Fibroblast of villous mesenchyme (primary cell): Measurements from ENCODE around the gene ERP27. TPM values are rescaled to one million over a fixed set of nuclear protein-coding genes. Genes with fewer than 3 reads are reported as not detected.

Source experiments
- DNase-seq: peaks from one replicate; pipeline ENCODE4 v3.0.0-alpha.2; 2010; ENCODE audit warnings: low read depth
- H3K4me3 ChIP-seq: 2 replicates; pipeline ENCODE4 v1.5.1; 2011; ENCODE audit warnings: low read depth, mild to moderate bottlenecking, low read length
- CTCF ChIP-seq: IDR thresholded peaks from 2 replicates; pipeline ENCODE4 v1.5.1; 2012; ENCODE audit warnings: low read depth, mild to moderate bottlenecking, low read length; ENCODE audit not compliant: insufficient read depth
- total RNA-seq: library from RNA; depleted of rRNA; stranded (reverse); fragments of >200 nt; gene quantifications from 2 replicates; pipeline ENCODE4 v1.2.3, GENCODE V29; 2012

Gene ERP27
- total RNA-seq, 1 donor: not detected

GRCh38 chr12:14968478-14968877, 30.1 kb upstream of the ERP27 start:
- no peak for TF ChIP-seq CTCF
- DNase-seq: peak; percentile 17
- H3K4me3 ChIP-seq: no peak overlapping the region

- no peak for TF ChIP-seq CTCF
- DNase-seq: no peak
- no peak overlapping the region for H3K4me3 ChIP-seq
Measured at GRCh38 chr12:14965221-14965620, 26.9 kb upstream of the ERP27 start.

- no peak for DNase-seq
- no peak for TF ChIP-seq CTCF
- H3K4me3 ChIP-seq: no peak overlapping the region
Measured at GRCh38 chr12:14964406-14964805, 26.1 kb upstream of the ERP27 start.

- no peak for DNase-seq
- no peak for TF ChIP-seq CTCF
Measured at GRCh38 chr12:14963520-14963919, 25.2 kb upstream of the ERP27 start.

GRCh38 chr12:14962797-14963196, 24.5 kb upstream of the ERP27 start:
- TF ChIP-seq CTCF: no peak

More at GRCh38 chr12:14963520-14963919, 25.2 kb upstream of the ERP27 start:
- H3K4me3 ChIP-seq: no peak overlapping the region

GRCh38 chr12:14962153-14962539, 23.8 kb upstream of the ERP27 start:
- H3K4me3 ChIP-seq: no peak overlapping the region
- TF ChIP-seq CTCF: no peak
- DNase-seq: no peak

More at GRCh38 chr12:14962797-14963196, 24.5 kb upstream of the ERP27 start:
- DNase-seq: no peak
- H3K4me3 ChIP-seq: no peak overlapping the region

GRCh38 chr12:14961466-14962152, 23.3 kb upstream of the ERP27 start, which contains the start of gene ARHGDIB:
Gene ARHGDIB (minus strand): TSS chr12:14961601. CDS start chr12:14950712, 10,889 bp downstream.
- H3K4me3 ChIP-seq: peak within 1 kb of the TSS; percentile 32
- DNase-seq: no peak
- no peak for TF ChIP-seq CTCF
